ENCODE data around the gene PHF12.

Gene PHF12

GRCh38 chr17:28978356-28978964 is 27.1 kb upstream of the PHF12 start:
- TF ChIP-seq CTCF (IDR thresholded peaks at IDR 0.05; ENCODE audit: insufficient read depth, low read length) (no peak), REST (IDR thresholded peaks at IDR 0.05; ENCODE audit: insufficient replicate concordance, low read depth) (no peak), SPI1 (IDR thresholded peaks at IDR 0.05; ENCODE audit: borderline replicate concordance, low read depth) (no peak), GABPA (IDR thresholded peaks at IDR 0.05; ENCODE audit: low read depth) (no peak), POLR2AphosphoS5 (IDR thresholded peaks at IDR 0.05; ENCODE audit: low read depth) (no peak)
- no peak overlapping the region for H3K27ac ChIP-seq (replicated peaks)
- no peak overlapping the region for H3K4me3 ChIP-seq (replicated peaks; ENCODE audit: insufficient read depth, low read length)
- no peak for DNase-seq (ENCODE audit: low read depth in 1 of 2, low spot score in 1 of 2)
- no peaks in the 10 kb centered on the region for H3K27me3 ChIP-seq (ENCODE audit: insufficient read depth, poor library complexity, severe bottlenecking)

DNA sequence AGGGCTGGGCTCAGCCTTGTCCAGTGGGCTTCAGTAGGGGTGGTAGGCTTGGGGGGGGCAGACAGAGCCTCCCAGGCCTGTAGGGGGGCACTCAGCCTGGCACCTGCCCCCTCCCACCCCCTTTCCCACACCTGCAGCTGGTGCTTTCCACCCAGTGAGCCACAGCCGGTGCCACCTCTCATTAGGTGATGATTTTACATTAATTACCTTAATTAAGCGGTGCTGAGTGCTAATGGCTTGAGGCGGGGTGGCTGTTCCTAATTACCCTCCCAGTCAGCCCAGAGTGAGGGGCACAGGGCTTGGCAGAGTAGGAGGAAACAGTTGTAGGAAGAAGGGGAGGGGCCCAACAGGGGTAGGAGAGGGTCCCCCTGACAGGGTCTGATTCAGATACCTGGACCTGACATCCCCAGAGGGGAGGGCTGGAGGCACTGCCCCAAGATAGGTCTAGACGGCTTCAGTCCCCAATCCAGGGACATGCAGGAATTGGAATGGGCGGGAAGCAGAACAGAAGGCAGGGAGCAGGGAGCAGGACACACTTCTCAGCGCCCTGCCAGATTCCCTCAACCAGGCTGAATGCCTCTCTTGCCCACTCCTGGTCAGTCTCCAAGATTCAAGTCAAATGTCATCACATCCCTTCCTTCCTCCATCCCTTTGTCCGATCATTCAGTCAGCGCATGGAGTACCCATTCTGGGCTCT is 26.5 kb upstream of the PHF12 start:
- TF ChIP-seq GABPA (IDR thresholded peaks at IDR 0.05; ENCODE audit: low read depth) (no peak), POLR2AphosphoS5 (IDR thresholded peaks at IDR 0.05; ENCODE audit: low read depth) (no peak), CTCF (IDR thresholded peaks at IDR 0.05; ENCODE audit: insufficient read depth, low read length) (no peak), REST (IDR thresholded peaks at IDR 0.05; ENCODE audit: insufficient replicate concordance, low read depth) (no peak), SPI1 (IDR thresholded peaks at IDR 0.05; ENCODE audit: borderline replicate concordance, low read depth) (no peak)
- Histone ChIP-seq H3K4me3 (replicated peaks; ENCODE audit: insufficient read depth, low read length) (no peak overlapping the region), H3K27ac (replicated peaks) (no peak overlapping the region), H3K27me3 (ENCODE audit: insufficient read depth, poor library complexity, severe bottlenecking) (no peaks in the 10 kb centered on the region)
- DNase-seq (ENCODE audit: low read depth in 1 of 2, low spot score in 1 of 2): no peak

DNA sequence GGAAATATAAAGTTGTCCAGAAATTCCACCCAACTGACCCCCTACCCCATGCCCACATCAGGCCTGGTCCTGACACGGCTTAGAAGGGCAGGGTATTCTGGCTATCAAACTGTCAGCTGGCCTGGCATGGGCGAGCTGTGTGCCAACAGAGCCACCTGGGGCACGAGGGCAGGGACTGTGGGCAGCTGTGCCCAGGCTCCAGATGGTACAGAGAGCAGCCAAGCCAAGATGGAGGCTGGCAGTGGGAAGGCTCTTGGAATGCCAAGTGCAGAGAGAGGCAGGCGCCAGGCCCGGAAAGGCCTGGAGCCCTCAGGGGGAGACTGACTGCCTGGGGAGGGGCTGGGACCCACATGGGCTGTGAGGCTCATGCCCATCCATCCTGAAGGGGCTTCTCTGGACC is 24.3 kb upstream of the PHF12 start:
- Histone ChIP-seq H3K4me3 (replicated peaks; ENCODE audit: insufficient read depth, low read length) (no peak overlapping the region), H3K27me3 (ENCODE audit: insufficient read depth, poor library complexity, severe bottlenecking) (no peaks in the 10 kb centered on the region), H3K27ac (replicated peaks) (no peak overlapping the region)
- TF ChIP-seq GABPA (IDR thresholded peaks at IDR 0.05; ENCODE audit: low read depth) (no peak), SPI1 (IDR thresholded peaks at IDR 0.05; ENCODE audit: borderline replicate concordance, low read depth) (no peak), REST (IDR thresholded peaks at IDR 0.05; ENCODE audit: insufficient replicate concordance, low read depth) (no peak), POLR2AphosphoS5 (IDR thresholded peaks at IDR 0.05; ENCODE audit: low read depth) (no peak), CTCF (IDR thresholded peaks at IDR 0.05; ENCODE audit: insufficient read depth, low read length) (no peak)
- DNase-seq (ENCODE audit: low read depth in 1 of 2, low spot score in 1 of 2): no peak

All from HL-60 (cell line).